Measurements from ENCODE around the gene PRSS36. TPM values are rescaled to one million over a fixed set of nuclear protein-coding genes. Genes with fewer than 3 reads are reported as not detected.
"Not testable (repeated sequence)": the region's sequence is repeated elsewhere in the genome, so short reads cannot be mapped to it uniquely, and the experiment has no call there.

The PRSS36 gene
- total RNA-seq, 1 donor from 2014 or later, result 0.52 TPM

DNA sequence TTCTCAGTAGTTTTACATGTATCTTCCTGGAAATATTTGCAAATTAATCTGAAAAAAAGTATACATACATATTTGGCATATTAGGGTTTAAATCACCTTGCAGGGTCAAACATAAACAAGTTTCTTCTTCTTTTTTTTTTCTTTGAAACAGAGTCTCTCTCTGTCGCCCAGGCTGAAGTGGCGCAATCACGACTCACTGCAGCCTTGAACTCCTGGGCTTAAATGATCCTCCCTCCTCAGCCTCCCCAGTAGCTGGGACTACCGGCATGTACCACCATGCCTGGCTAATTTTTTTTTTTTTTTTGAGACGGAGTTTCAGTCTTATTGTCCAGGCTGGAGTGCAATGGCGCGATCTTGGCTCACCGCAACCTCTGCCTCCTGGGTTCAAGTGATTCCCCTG is 17.4 kb upstream of the PRSS36 start:
- H3K9ac ChIP-seq (ENCODE audit: low read depth in 1 of 3, low read length in 3 of 3), result no peak overlapping the region
- no peak overlapping the region for H3K4me3 ChIP-seq (ENCODE audit: low read length in 3 of 3)
- no peak overlapping the region for H3K27ac ChIP-seq (ENCODE audit: low read depth, low read length)
- H3K27me3 ChIP-seq (ENCODE audit: control insufficient read depth in 3 of 3, insufficient read depth in 3 of 3, low read length in 3 of 3), result no peaks in the 10 kb centered on the region
- no peaks in the 10 kb centered on the region for H3K9me3 ChIP-seq (ENCODE audit: control insufficient read depth in 3 of 3, low read length in 3 of 3)
- no peaks in the 10 kb centered on the region for H3K4me1 ChIP-seq (ENCODE audit: control insufficient read depth in 3 of 3, insufficient read depth in 3 of 3, low read length in 3 of 3)
- H3K36me3 ChIP-seq (ENCODE audit: control insufficient read depth in 3 of 3, insufficient read depth in 3 of 3, low read length in 3 of 3), result no peaks in the 10 kb centered on the region

GRCh38 chr16:31157136-31157535 is 7.3 kb upstream of the PRSS36 start:
- Histone ChIP-seq H3K4me3 (ENCODE audit: low read length in 3 of 3) (no peak overlapping the region), H3K9ac (ENCODE audit: low read depth in 1 of 3, low read length in 3 of 3) (no peak overlapping the region), H3K27ac (ENCODE audit: low read depth, low read length) (no peak overlapping the region), H3K9me3 (ENCODE audit: control insufficient read depth in 3 of 3, low read length in 3 of 3) (no peaks in the 10 kb centered on the region), H3K36me3 (ENCODE audit: control insufficient read depth in 3 of 3, insufficient read depth in 3 of 3, low read length in 3 of 3) (no peaks in the 10 kb centered on the region), H3K4me1 (ENCODE audit: control insufficient read depth in 3 of 3, insufficient read depth in 3 of 3, low read length in 3 of 3) (peaks cover 0 to 2% (median 0%) of the 10 kb centered on the region in 3 donors), H3K27me3 (ENCODE audit: control insufficient read depth in 3 of 3, insufficient read depth in 3 of 3, low read length in 3 of 3) (no peaks in the 10 kb centered on the region)

DNA sequence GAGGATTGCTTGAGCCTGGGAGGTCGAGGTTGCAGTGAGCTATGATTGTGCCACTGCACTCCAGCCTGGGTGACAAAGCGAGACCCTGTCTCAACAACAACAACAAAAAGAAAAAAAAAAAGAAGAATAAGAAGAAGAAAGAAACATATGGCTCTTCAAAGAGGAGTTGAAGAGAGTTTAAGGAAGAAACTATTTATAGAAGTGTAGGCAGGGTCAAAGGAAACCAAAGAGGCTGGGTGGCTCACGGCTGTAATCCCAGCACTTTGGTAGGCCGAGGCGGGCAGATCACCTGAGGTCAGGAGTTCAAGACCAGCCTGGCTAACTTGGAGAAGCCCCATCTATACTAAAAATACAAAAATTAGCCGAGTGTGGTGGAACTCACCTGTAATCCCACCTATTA is 1.1 kb upstream of the PRSS36 start:
- peaks cover 6 to 14% (median 12%) of the 10 kb centered on the region in 3 donors for H3K27me3 ChIP-seq (ENCODE audit: control insufficient read depth in 3 of 3, insufficient read depth in 3 of 3, low read length in 3 of 3)
- H3K9me3 ChIP-seq (ENCODE audit: control insufficient read depth in 3 of 3, low read length in 3 of 3); H3K4me3 ChIP-seq (ENCODE audit: low read length in 3 of 3); H3K36me3 ChIP-seq (ENCODE audit: control insufficient read depth in 3 of 3, insufficient read depth in 3 of 3, low read length in 3 of 3); H3K9ac ChIP-seq (ENCODE audit: low read depth in 1 of 3, low read length in 3 of 3); H3K4me1 ChIP-seq (ENCODE audit: control insufficient read depth in 3 of 3, insufficient read depth in 3 of 3, low read length in 3 of 3); H3K27ac ChIP-seq (ENCODE audit: low read depth, low read length): not testable (repeated sequence)

- H3K4me3 ChIP-seq (ENCODE audit: low read length in 3 of 3), result no peak overlapping the region
- H3K9ac ChIP-seq (ENCODE audit: low read depth in 1 of 3, low read length in 3 of 3), result no peak overlapping the region
- no peaks in the 10 kb centered on the region for H3K36me3 ChIP-seq (ENCODE audit: control insufficient read depth in 3 of 3, insufficient read depth in 3 of 3, low read length in 3 of 3)
- peaks cover 8 to 14% (median 12%) of the 10 kb centered on the region in 3 donors for H3K27me3 ChIP-seq (ENCODE audit: control insufficient read depth in 3 of 3, insufficient read depth in 3 of 3, low read length in 3 of 3)
- H3K27ac ChIP-seq (ENCODE audit: low read depth, low read length), result no peak overlapping the region
- peaks cover 4 to 6% (median 5%) of the 10 kb centered on the region in 3 donors for H3K4me1 ChIP-seq (ENCODE audit: control insufficient read depth in 3 of 3, insufficient read depth in 3 of 3, low read length in 3 of 3)
- no peaks in the 10 kb centered on the region for H3K9me3 ChIP-seq (ENCODE audit: control insufficient read depth in 3 of 3, low read length in 3 of 3)
These were observed 534 bp downstream of the PRSS36 start for GRCh38 chr16:31149332-31149731.

DNA sequence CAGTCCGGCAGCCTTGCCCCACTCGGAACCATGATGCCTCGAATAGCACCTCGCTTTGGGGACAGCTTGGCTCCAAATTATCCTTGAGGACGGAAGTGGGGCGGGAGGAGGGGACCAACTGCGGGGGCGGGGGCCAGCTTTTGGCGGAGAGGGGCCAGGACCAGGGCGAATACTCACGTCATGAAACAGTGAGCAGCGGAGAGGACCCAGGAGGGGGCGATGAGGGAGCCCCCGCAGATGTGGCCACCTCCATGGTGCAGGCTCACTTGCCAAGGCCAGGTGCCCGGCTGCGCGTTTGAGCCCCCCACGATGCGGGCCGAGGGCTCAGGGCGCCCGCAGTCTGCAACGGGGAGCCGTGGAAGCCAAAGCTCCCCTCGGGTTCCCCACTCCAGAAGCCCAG is 970 bp downstream of the PRSS36 start:
- H3K9ac ChIP-seq (ENCODE audit: low read depth in 1 of 3, low read length in 3 of 3), result no peak overlapping the region
- no peaks in the 10 kb centered on the region for H3K9me3 ChIP-seq (ENCODE audit: control insufficient read depth in 3 of 3, low read length in 3 of 3)
- H3K36me3 ChIP-seq (ENCODE audit: control insufficient read depth in 3 of 3, insufficient read depth in 3 of 3, low read length in 3 of 3), result no peaks in the 10 kb centered on the region
- H3K27me3 ChIP-seq (ENCODE audit: control insufficient read depth in 3 of 3, insufficient read depth in 3 of 3, low read length in 3 of 3), result peaks cover 8 to 14% (median 12%) of the 10 kb centered on the region in 3 donors
- peaks cover 4 to 6% (median 5%) of the 10 kb centered on the region in 3 donors for H3K4me1 ChIP-seq (ENCODE audit: control insufficient read depth in 3 of 3, insufficient read depth in 3 of 3, low read length in 3 of 3)
- no peak overlapping the region for H3K4me3 ChIP-seq (ENCODE audit: low read length in 3 of 3)
- no peak overlapping the region for H3K27ac ChIP-seq (ENCODE audit: low read depth, low read length)

DNA sequence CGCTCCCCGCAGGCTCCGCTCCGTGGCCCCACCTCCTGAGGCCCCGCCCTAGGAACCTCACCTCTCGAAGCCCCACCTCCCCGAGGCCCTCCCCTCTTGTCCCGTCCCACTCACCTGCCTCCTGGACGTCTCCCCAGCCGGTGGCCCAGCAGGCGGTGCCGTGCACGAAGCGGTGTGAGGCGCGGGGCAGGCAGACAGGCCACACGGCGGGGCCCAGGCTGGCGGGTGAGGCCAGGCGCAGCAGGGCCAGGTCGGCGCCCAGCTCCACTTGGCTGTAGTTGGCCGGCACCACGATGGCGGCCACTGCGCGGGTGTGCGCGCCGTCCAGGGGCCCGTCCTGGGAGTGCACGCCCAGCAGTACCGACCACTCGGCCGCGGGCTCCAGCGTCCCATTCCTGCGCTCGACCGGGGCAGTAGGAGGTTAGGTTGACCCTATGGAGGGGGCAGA is 1.6 kb downstream of the PRSS36 start:
- peaks cover 8 to 14% (median 12%) of the 10 kb centered on the region in 3 donors for H3K27me3 ChIP-seq (ENCODE audit: control insufficient read depth in 3 of 3, insufficient read depth in 3 of 3, low read length in 3 of 3)
- H3K4me3 ChIP-seq (ENCODE audit: low read length in 3 of 3), result no peak overlapping the region
- H3K27ac ChIP-seq (ENCODE audit: low read depth, low read length), result no peak overlapping the region
- H3K36me3 ChIP-seq (ENCODE audit: control insufficient read depth in 3 of 3, insufficient read depth in 3 of 3, low read length in 3 of 3), result no peaks in the 10 kb centered on the region
- peaks cover 4 to 6% (median 5%) of the 10 kb centered on the region in 3 donors for H3K4me1 ChIP-seq (ENCODE audit: control insufficient read depth in 3 of 3, insufficient read depth in 3 of 3, low read length in 3 of 3)
- no peaks in the 10 kb centered on the region for H3K9me3 ChIP-seq (ENCODE audit: control insufficient read depth in 3 of 3, low read length in 3 of 3)
- H3K9ac ChIP-seq (ENCODE audit: low read depth in 1 of 3, low read length in 3 of 3), result no peak overlapping the region

DNA sequence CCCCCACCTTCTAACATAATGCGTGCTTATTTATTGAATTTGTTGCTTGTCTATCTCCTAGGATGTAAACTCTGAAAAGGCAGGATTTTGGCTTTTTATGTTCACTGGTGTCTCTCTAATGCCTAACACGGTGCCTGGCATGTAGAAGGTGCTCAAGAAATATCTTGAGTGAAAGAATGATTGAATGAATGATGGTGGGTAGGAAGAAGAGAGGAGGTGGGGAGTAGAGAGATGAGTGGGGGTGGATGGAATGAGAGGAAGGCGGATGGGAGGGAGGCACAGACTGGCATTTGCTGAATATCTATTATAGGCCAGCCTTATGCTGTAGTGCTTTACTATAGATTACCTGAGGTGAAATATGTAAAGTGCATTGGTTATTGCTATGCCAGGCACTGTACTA is 2.3 kb downstream of the PRSS36 start:
- H3K27ac ChIP-seq (ENCODE audit: low read depth, low read length), result no peak overlapping the region
- H3K4me1 ChIP-seq (ENCODE audit: control insufficient read depth in 3 of 3, insufficient read depth in 3 of 3, low read length in 3 of 3), result peaks cover 8 to 9% (median 9%) of the 10 kb centered on the region in 3 donors
- H3K27me3 ChIP-seq (ENCODE audit: control insufficient read depth in 3 of 3, insufficient read depth in 3 of 3, low read length in 3 of 3), result peaks cover 8 to 14% (median 12%) of the 10 kb centered on the region in 3 donors
- H3K9ac ChIP-seq (ENCODE audit: low read depth in 1 of 3, low read length in 3 of 3), result no peak overlapping the region
- H3K4me3 ChIP-seq (ENCODE audit: low read length in 3 of 3), result no peak overlapping the region
- H3K9me3 ChIP-seq (ENCODE audit: control insufficient read depth in 3 of 3, low read length in 3 of 3), result no peaks in the 10 kb centered on the region
- H3K36me3 ChIP-seq (ENCODE audit: control insufficient read depth in 3 of 3, insufficient read depth in 3 of 3, low read length in 3 of 3), result no peaks in the 10 kb centered on the region

GRCh38 chr16:31145398-31145990 is 4.4 kb downstream of the PRSS36 start:
- no peak overlapping the region for H3K9ac ChIP-seq (ENCODE audit: low read depth in 1 of 3, low read length in 3 of 3)
- H3K27ac ChIP-seq (ENCODE audit: low read depth, low read length), result no peak overlapping the region
- H3K27me3 ChIP-seq (ENCODE audit: control insufficient read depth in 3 of 3, insufficient read depth in 3 of 3, low read length in 3 of 3), result peaks cover 8 to 14% (median 12%) of the 10 kb centered on the region in 3 donors
- no peaks in the 10 kb centered on the region for H3K9me3 ChIP-seq (ENCODE audit: control insufficient read depth in 3 of 3, low read length in 3 of 3)
- H3K36me3 ChIP-seq (ENCODE audit: control insufficient read depth in 3 of 3, insufficient read depth in 3 of 3, low read length in 3 of 3), result no peaks in the 10 kb centered on the region
- peaks cover 17 to 20% (median 17%) of the 10 kb centered on the region in 3 donors for H3K4me1 ChIP-seq (ENCODE audit: control insufficient read depth in 3 of 3, insufficient read depth in 3 of 3, low read length in 3 of 3)
- H3K4me3 ChIP-seq (ENCODE audit: low read length in 3 of 3), result no peak overlapping the region

GRCh38 chr16:31144418-31144817 is 5.4 kb downstream of the PRSS36 start:
- H3K27ac ChIP-seq (ENCODE audit: low read depth, low read length); H3K4me3 ChIP-seq (ENCODE audit: low read length in 3 of 3); H3K9ac ChIP-seq (ENCODE audit: low read depth in 1 of 3, low read length in 3 of 3); H3K9me3 ChIP-seq (ENCODE audit: control insufficient read depth in 3 of 3, low read length in 3 of 3); H3K36me3 ChIP-seq (ENCODE audit: control insufficient read depth in 3 of 3, insufficient read depth in 3 of 3, low read length in 3 of 3): not testable (repeated sequence)
- Histone ChIP-seq H3K27me3 (ENCODE audit: control insufficient read depth in 3 of 3, insufficient read depth in 3 of 3, low read length in 3 of 3) (peaks cover 8 to 14% (median 12%) of the 10 kb centered on the region in 3 donors), H3K4me1 (ENCODE audit: control insufficient read depth in 3 of 3, insufficient read depth in 3 of 3, low read length in 3 of 3) (peaks cover 11 to 15% (median 14%) of the 10 kb centered on the region in 3 donors)

DNA sequence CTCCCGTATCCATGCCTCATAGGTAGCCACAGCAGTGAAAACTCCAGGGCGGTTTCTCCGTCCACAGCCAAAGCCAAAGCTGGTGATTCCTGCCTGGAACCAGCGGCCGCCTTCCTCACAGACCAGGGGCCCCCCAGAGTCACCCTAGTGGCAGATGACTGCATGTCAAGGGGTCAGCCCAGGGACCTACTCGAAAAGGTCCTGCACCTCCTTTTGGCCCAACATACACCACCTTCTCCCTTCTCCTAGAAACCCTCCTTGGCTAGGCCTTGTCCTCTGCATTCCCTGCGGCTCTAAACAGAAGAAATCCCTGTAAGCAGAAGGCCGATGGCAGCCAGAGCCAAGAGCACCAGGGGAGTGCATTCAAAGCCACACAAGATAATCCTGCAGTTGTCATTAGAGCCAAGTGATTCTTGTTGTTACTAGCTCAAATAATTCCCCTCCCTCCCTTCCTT is 6.1 kb downstream of the PRSS36 start:
- H3K36me3 ChIP-seq (ENCODE audit: control insufficient read depth in 3 of 3, insufficient read depth in 3 of 3, low read length in 3 of 3), result no peaks in the 10 kb centered on the region
- peaks cover 8 to 13% (median 12%) of the 10 kb centered on the region in 3 donors for H3K27me3 ChIP-seq (ENCODE audit: control insufficient read depth in 3 of 3, insufficient read depth in 3 of 3, low read length in 3 of 3)
- peaks cover 18 to 22% (median 20%) of the 10 kb centered on the region in 3 donors for H3K4me1 ChIP-seq (ENCODE audit: control insufficient read depth in 3 of 3, insufficient read depth in 3 of 3, low read length in 3 of 3)
- no peak overlapping the region for H3K27ac ChIP-seq (ENCODE audit: low read depth, low read length)
- H3K9ac ChIP-seq (ENCODE audit: low read depth in 1 of 3, low read length in 3 of 3), result no peak overlapping the region
- H3K9me3 ChIP-seq (ENCODE audit: control insufficient read depth in 3 of 3, low read length in 3 of 3), result no peaks in the 10 kb centered on the region
- H3K4me3 ChIP-seq (ENCODE audit: low read length in 3 of 3), result no peak overlapping the region
